ENCODE measurements around the gene TTC33.
"Not testable (repeated sequence)": the region's sequence is repeated elsewhere in the genome, so short reads cannot be mapped to it uniquely, and the experiment has no call there.

TTC33 gene

GRCh38 chr5:40675396-40676133 is 80.2 kb downstream of the TTC33 start:
- H3K4me1 ChIP-seq (ENCODE audit: insufficient read depth, low read length) = peaks cover 22% of the 10 kb centered on the region
- H3K36me3 ChIP-seq (ENCODE audit: insufficient read depth, low read length) = no peaks in the 10 kb centered on the region
- H3K9ac ChIP-seq (ENCODE audit: low read depth, low read length) = no peak overlapping the region
- no peaks in the 10 kb centered on the region for H3K9me3 ChIP-seq (ENCODE audit: control insufficient read depth, insufficient read depth, low read length)

DNA sequence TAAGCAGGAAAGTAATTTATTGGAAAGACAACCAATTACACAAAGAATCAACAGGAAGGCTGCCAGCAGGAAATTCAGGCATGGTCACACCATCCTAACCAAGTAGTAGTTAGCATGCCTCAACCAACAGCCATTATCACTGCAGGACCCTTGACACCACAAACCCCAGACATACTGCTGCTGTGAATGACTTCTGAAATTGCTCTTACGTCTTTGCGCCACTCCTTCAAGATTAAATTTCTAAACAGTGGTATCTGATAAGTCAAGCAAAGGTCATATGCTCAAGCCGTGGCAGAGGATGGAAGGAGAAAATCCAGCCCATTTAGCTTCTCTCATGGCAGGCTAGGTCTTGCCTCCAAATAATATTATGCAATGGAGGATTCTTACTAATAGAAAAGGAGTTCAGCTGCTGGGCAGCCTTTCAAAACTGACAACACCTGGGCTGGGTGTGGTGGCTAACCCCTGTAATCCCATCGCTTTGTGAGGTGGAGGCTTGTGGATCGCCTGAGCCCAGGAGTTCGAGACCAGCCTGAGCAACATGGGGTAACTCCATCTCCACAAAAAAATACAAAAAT is 81.0 kb downstream of the TTC33 start:
- Histone ChIP-seq H3K9me3 (ENCODE audit: control insufficient read depth, insufficient read depth, low read length) (no peaks in the 10 kb centered on the region), H3K9ac (ENCODE audit: low read depth, low read length) (no peak overlapping the region), H3K4me1 (ENCODE audit: insufficient read depth, low read length) (peaks cover 22% of the 10 kb centered on the region), H3K36me3 (ENCODE audit: insufficient read depth, low read length) (no peaks in the 10 kb centered on the region)

GRCh38 chr5:40672425-40672824 is 83.3 kb downstream of the TTC33 start:
- Histone ChIP-seq H3K4me1 (ENCODE audit: insufficient read depth, low read length) (peaks cover 10% of the 10 kb centered on the region), H3K9ac (ENCODE audit: low read depth, low read length) (no peak overlapping the region), H3K36me3 (ENCODE audit: insufficient read depth, low read length) (no peaks in the 10 kb centered on the region), H3K9me3 (ENCODE audit: control insufficient read depth, insufficient read depth, low read length) (no peaks in the 10 kb centered on the region)

GRCh38 chr5:40669606-40670390 is 86.0 kb downstream of the TTC33 start:
- no peaks in the 10 kb centered on the region for H3K4me1 ChIP-seq (ENCODE audit: insufficient read depth, low read length)
- H3K9ac ChIP-seq (ENCODE audit: low read depth, low read length) = no peak overlapping the region
- H3K9me3 ChIP-seq (ENCODE audit: control insufficient read depth, insufficient read depth, low read length) = no peaks in the 10 kb centered on the region
- no peaks in the 10 kb centered on the region for H3K36me3 ChIP-seq (ENCODE audit: insufficient read depth, low read length)

DNA sequence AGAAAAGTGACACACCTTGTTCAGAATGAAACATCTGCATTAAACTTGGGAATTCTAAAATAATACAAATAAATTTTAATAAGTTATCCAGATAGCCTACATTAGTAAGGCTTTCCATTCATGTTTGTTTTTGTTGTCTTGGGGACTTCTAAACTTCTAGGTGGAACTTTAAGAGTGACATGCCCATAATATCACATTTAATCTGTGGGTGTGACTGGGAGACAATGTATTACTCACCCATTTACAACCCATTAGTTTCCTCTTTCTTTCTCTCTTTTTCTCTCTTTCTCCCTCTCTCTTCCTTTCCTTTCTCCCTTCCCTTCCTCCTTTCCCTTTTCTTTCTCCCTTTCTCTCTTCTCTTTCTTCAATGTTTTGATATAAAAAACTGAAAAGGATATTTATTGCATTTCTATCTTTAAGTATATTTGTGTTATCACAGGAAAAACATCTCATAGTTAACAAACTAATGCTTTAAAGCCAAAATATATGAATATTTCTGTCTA is 88.5 kb downstream of the TTC33 start:
- H3K9me3 ChIP-seq (ENCODE audit: control insufficient read depth, insufficient read depth, low read length) = no peaks in the 10 kb centered on the region
- no peaks in the 10 kb centered on the region for H3K36me3 ChIP-seq (ENCODE audit: insufficient read depth, low read length)
- H3K9ac ChIP-seq (ENCODE audit: low read depth, low read length) = no peak overlapping the region
- no peaks in the 10 kb centered on the region for H3K4me1 ChIP-seq (ENCODE audit: insufficient read depth, low read length)

DNA sequence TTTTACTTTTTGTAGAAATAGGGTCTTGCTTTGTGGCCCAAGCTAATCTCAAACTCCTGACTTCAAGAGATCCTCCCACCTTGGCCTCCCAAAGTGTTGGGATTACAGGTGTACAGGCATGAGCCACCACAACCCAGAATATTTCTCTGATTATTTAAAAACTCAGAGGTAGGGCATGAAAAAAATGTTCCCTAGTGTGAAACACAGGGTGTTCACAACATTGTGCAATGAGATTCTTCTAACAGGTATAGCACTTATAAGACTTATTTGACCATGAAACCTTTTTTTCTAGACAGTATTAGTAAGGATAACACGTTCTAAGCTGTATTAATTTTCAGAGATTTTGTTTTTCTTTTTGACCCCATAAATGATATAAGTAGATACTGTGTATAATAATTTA is 89.1 kb downstream of the TTC33 start:
- Histone ChIP-seq H3K4me1 (ENCODE audit: insufficient read depth, low read length) (no peaks in the 10 kb centered on the region), H3K36me3 (ENCODE audit: insufficient read depth, low read length) (no peaks in the 10 kb centered on the region), H3K9me3 (ENCODE audit: control insufficient read depth, insufficient read depth, low read length) (no peaks in the 10 kb centered on the region)

DNA sequence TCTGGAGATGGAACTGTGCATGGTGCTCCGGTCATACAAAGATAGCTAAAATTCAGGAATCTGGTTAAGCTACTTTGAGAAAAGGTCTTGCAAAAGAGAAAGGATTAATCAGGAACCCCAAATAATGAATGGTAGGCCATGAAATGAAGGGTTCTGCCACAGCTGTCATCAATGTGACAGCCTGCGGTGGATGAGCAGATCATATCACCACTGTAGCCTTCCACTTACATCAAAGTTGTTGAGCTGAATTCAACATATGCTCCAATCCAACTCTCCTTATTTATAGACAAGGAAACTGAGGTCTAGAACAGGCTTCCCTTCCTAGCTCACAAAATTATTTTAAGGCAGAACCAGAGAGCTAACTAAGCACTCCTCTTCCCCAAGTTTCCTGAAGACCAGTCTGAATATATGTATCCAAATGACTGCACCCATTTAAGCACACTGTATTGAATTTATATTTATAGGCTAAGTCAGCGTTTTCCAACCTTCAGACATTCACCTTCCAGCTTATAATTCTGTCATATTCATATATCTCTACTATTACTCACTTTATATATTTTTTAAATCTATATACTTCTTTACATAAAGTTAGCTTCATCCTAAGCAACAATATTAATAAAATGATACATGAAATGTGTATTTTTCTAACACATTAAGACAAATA is 90.0 kb downstream of the TTC33 start:
- Histone ChIP-seq H3K36me3 (ENCODE audit: insufficient read depth, low read length) (no peaks in the 10 kb centered on the region), H3K4me1 (ENCODE audit: insufficient read depth, low read length) (no peaks in the 10 kb centered on the region), H3K9me3 (ENCODE audit: control insufficient read depth, insufficient read depth, low read length) (no peaks in the 10 kb centered on the region)

More for the DNA sequence above, 89.1 kb downstream of the TTC33 start:
- no peak overlapping the region for H3K9ac ChIP-seq (ENCODE audit: low read depth, low read length)

DNA sequence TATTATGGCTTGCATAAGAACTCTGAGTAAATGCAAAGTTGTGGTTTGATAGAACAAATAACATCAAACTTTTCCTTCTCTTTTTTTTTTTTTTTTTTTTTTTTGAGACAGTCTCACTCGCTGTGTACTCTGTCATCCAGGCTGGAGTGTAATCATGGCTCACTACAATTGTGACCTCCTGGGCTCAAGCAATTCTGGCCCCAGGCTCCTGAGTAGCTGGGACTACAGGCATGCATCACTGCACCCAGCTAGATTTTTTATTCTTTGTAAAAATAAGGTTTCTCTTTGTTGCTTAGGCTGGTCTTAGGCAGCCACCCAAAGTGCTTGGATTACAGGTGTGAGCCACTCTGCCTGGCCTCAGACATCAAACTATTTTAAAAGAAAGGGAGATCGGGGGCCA is 95.0 kb downstream of the TTC33 start:
- Histone ChIP-seq H3K9me3 (ENCODE audit: control insufficient read depth, insufficient read depth, low read length) (no peaks in the 10 kb centered on the region), H3K4me1 (ENCODE audit: insufficient read depth, low read length) (no peaks in the 10 kb centered on the region), H3K9ac (ENCODE audit: low read depth, low read length) (no peak overlapping the region), H3K36me3 (ENCODE audit: insufficient read depth, low read length) (no peaks in the 10 kb centered on the region)

More for the DNA sequence above, 90.0 kb downstream of the TTC33 start:
- no peak overlapping the region for H3K9ac ChIP-seq (ENCODE audit: low read depth, low read length)

GRCh38 chr5:40656766-40657165 is 99.0 kb downstream of the TTC33 start:
- Histone ChIP-seq H3K4me1 (ENCODE audit: insufficient read depth, low read length) (no peaks in the 10 kb centered on the region), H3K9ac (ENCODE audit: low read depth, low read length) (no peak overlapping the region), H3K9me3 (ENCODE audit: control insufficient read depth, insufficient read depth, low read length) (no peaks in the 10 kb centered on the region), H3K36me3 (ENCODE audit: insufficient read depth, low read length) (no peaks in the 10 kb centered on the region)

DNA sequence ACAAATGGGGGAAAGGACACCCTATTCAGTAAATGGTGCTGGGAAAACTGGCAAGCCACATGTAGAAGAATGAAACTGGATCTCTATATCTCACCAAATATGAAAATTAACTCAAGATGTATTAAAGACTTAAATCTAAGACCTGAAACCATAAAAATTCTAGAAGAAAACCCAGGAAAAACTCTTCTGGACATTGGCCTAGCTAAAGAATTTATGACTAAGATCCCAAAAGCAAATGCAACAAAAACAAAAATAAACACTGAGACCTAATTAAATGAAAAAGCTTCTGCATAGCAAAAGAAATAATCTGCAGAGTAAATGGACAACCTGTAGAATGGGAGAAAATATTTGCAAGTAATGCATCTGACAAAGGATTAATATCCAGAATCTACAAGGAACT is 99.7 kb downstream of the TTC33 start:
- not testable (repeated sequence) for H3K9me3 ChIP-seq (ENCODE audit: control insufficient read depth, insufficient read depth, low read length); H3K9ac ChIP-seq (ENCODE audit: low read depth, low read length); H3K4me1 ChIP-seq (ENCODE audit: insufficient read depth, low read length); H3K36me3 ChIP-seq (ENCODE audit: insufficient read depth, low read length)

DNA sequence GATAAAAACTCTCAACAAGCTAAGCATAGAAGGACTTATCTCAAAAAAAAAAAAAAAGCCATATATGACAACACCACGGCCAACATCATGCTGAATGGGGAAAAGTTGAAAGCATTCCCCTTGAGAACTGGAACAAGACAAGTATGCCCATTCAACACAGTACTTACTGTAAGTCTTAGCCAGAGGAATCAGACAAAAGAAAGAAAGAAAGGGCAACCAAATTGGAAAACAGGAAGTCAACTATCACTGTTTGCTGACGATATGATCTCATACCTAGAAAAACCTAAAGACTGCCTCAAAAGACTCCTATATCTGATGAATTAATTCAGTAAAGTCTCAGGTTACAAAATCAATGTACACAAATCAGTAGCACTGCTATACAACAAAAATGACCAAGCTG is 100.6 kb downstream of the TTC33 start:
- no peak overlapping the region for H3K9ac ChIP-seq (ENCODE audit: low read depth, low read length)
- H3K4me1 ChIP-seq (ENCODE audit: insufficient read depth, low read length) = no peaks in the 10 kb centered on the region
- H3K36me3 ChIP-seq (ENCODE audit: insufficient read depth, low read length) = no peaks in the 10 kb centered on the region
- no peaks in the 10 kb centered on the region for H3K9me3 ChIP-seq (ENCODE audit: control insufficient read depth, insufficient read depth, low read length)

DNA sequence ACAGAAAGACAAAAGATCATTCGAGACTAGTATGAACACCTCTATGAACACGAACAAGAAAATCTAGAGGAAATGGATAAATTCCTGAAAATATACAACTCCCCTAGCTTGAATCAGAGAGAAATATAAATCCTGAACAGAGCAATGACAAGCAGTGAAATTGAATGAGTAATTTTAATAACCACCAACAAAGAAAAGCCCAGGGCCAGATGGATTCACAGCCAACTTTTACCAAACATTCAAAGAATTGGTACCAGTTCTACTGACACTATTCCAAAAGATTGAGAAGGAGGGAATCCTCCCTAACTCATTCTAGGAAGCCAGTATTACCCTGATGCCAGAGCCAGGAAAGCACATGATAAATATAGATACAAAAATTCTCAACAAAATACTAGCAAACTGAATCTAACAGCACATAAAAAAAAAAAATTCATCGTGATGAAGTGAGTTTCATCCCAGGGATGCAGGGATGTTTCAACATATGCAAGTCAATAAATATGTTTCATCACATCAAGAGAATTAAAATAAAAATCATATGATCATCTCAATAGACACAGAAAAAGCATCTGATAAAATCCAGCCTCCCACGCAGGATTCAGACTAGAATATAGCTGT is 101.3 kb downstream of the TTC33 start:
- Histone ChIP-seq H3K4me1 (ENCODE audit: insufficient read depth, low read length) (no peaks in the 10 kb centered on the region), H3K9ac (ENCODE audit: low read depth, low read length) (no peak overlapping the region), H3K9me3 (ENCODE audit: control insufficient read depth, insufficient read depth, low read length) (no peaks in the 10 kb centered on the region), H3K36me3 (ENCODE audit: insufficient read depth, low read length) (no peaks in the 10 kb centered on the region)

DNA sequence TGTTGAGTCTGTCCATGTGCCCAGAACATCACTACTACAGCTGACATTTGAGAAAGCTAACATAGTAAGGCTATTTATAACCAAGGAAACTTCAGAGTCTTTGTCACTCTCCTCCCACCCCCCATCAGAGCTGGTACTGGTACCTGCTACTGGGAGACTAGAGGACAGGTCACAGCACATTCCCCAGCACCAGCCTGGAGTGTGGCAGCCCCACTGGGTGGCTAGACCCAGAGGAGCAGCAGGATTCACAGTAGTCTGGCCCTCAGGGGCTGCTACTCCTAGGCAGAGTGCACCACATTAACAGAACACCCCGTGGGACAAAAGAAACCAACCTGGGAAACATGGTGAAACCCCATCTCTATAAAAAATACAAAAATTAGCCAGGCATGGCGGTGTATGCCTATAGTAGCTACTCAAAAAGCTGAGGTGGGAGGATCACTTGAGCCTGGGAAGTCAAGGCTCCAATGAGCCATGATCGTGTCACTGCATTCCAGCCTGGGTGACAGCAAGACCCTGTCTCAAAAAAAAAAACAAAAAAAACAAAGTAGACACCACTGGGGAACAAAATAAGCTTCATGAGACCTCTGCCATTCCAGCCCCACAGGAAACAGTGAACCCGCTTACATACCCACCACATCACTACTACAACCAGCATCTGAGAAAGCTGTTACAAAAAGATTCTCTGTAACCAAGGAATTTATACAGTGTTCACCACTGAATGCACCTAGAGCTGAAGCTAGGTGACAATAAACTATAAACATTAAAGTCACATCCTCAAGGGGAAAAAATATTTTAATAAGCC is 102.3 kb downstream of the TTC33 start:
- H3K9ac ChIP-seq (ENCODE audit: low read depth, low read length) = no peak overlapping the region
- H3K9me3 ChIP-seq (ENCODE audit: control insufficient read depth, insufficient read depth, low read length) = no peaks in the 10 kb centered on the region
- H3K4me1 ChIP-seq (ENCODE audit: insufficient read depth, low read length) = no peaks in the 10 kb centered on the region
- no peaks in the 10 kb centered on the region for H3K36me3 ChIP-seq (ENCODE audit: insufficient read depth, low read length)
